Gastroesophageal sphincter (tissue), 3 donors: ENCODE results near the gene VPS33B.

Source experiments
- EP300 ChIP-seq: sonication (generic); formaldehyde crosslinking; IDR thresholded peaks from one replicate; pipeline ENCODE4 v1.6.1; 2017; ENCODE audit warnings: antibody characterized with exemption, mild to moderate bottlenecking
- POLR2A ChIP-seq, 2 donors: fragments of 450-650 bp; IDR thresholded peaks; one replicate each; pipeline ENCODE4 v1.6.1; 2017; ENCODE audit warnings: antibody characterized with exemption in 2 of 2, mild to moderate bottlenecking in 2 of 2, moderate library complexity in 1 of 2
- POLR2AphosphoS5 ChIP-seq: sonication (generic); formaldehyde crosslinking; IDR thresholded peaks from one replicate; pipeline ENCODE4 v1.6.1; 2017; ENCODE audit warnings: antibody characterized with exemption
- TF ChIP-seq, protein P1 (sequence below), 4 experiments: fragments of 200-600 bp in 2 of 4; fragments of 450-650 bp in 2 of 4; sonication (generic) in 1 of 4; IDR thresholded peaks; one replicate each; pipeline ENCODE4 v1.5.1; 2017 to 2019; ENCODE audit warnings: antibody characterized with exemption in 4 of 4, mild to moderate bottlenecking in 2 of 4, moderate library complexity in 2 of 4

DNA sequence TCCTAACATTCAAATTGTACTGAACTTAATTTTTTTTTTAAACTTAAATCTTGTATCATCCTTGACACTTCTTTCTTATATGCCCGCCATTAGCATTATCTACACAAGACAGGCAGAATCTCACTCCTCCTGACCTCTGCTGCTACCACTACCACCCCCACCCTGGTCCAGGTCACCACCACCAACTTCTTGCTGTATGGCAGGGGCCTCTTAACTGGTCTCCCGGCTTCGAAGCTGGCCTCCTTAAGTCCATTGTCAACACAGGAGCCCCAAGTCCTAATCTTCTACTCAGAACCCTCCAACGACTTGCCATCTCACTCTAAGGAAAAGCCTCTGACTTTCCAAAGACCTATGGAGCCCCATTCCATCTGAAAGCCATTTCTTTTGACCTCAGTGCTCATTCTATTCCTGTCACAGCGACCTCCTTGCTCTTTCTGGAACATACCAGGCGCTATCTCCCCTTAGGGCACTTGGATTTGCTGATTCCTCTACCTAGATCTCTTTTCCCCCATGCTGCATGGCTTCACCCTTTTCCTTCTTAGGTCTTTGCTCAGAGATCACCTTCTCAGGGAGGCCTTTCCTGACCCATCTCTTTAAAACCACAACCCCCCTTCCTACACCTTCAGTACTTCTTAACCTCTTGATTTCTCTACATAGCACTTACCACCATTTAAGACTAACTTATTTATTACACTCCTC, 30.7 kb downstream of the VPS33B start:
- no peak for TF ChIP-seq POLR2A (IDR thresholded peaks at IDR 0.05)
- TF ChIP-seq, protein P1, sequence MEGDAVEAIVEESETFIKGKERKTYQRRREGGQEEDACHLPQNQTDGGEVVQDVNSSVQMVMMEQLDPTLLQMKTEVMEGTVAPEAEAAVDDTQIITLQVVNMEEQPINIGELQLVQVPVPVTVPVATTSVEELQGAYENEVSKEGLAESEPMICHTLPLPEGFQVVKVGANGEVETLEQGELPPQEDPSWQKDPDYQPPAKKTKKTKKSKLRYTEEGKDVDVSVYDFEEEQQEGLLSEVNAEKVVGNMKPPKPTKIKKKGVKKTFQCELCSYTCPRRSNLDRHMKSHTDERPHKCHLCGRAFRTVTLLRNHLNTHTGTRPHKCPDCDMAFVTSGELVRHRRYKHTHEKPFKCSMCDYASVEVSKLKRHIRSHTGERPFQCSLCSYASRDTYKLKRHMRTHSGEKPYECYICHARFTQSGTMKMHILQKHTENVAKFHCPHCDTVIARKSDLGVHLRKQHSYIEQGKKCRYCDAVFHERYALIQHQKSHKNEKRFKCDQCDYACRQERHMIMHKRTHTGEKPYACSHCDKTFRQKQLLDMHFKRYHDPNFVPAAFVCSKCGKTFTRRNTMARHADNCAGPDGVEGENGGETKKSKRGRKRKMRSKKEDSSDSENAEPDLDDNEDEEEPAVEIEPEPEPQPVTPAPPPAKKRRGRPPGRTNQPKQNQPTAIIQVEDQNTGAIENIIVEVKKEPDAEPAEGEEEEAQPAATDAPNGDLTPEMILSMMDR (IDR thresholded peaks at IDR 0.05): no peak
- no peak for TF ChIP-seq EP300
- TF ChIP-seq POLR2AphosphoS5: no peak
